H9 (cell line): ENCODE data around the gene PIK3CD. TPM values are rescaled to one million over a fixed set of nuclear protein-coding genes. Genes with fewer than 3 reads are reported as not detected.

Source experiments
- DNase-seq: peaks from one replicate; pipeline ENCODE4 v3.0.0-alpha.2; 2017
- H2AFZ ChIP-seq: one replicate; pipeline ENCODE4 v1.6.1; 2013; ENCODE audit warnings: mild to moderate bottlenecking, low read length, control low read depth, moderate library complexity
- H2AK5ac ChIP-seq: 2 replicates; pipeline ENCODE4 v1.6.1; 2013; ENCODE audit warnings: low read length, control low read depth, mixed read lengths; ENCODE audit not compliant: insufficient read length
- H2BK120ac ChIP-seq: one replicate; pipeline ENCODE4 v1.6.1; 2013; ENCODE audit warnings: low read depth, mild to moderate bottlenecking, low read length, control low read depth, inconsistent platforms; ENCODE audit not compliant: poor library complexity, severe bottlenecking
- H2BK12ac ChIP-seq: 2 replicates; pipeline ENCODE4 v1.6.1; 2013; ENCODE audit warnings: low read length, control low read depth, mixed read lengths, low read depth; ENCODE audit not compliant: insufficient read length
- H2BK15ac ChIP-seq: 2 replicates; pipeline ENCODE4 v1.6.1; 2013; ENCODE audit warnings: low read depth, low read length, control low read depth
- H2BK20ac ChIP-seq: one replicate; pipeline ENCODE4 v1.6.1; 2013; ENCODE audit warnings: low read depth, mild to moderate bottlenecking, low read length, control low read depth, inconsistent platforms; ENCODE audit not compliant: poor library complexity, severe bottlenecking
- H2BK5ac ChIP-seq: 2 replicates; pipeline ENCODE4 v1.6.1; 2013; ENCODE audit warnings: low read length, control low read depth, mixed read lengths; ENCODE audit not compliant: insufficient read length
- H3K14ac ChIP-seq: 2 replicates; pipeline ENCODE4 v1.6.1; 2013; ENCODE audit warnings: low read length, control low read depth; ENCODE audit not compliant: insufficient read depth
- H3K18ac ChIP-seq: 2 replicates; pipeline ENCODE4 v1.6.1; 2013; ENCODE audit warnings: low read depth, mild to moderate bottlenecking, mixed read lengths, low read length, control low read depth; ENCODE audit not compliant: insufficient read length
- H3K23ac ChIP-seq: 2 replicates; pipeline ENCODE4 v1.6.1; 2013; ENCODE audit warnings: low read length, control low read depth, mixed read lengths, low read depth; ENCODE audit not compliant: insufficient read length
- H3K23me2 ChIP-seq: 2 replicates; pipeline ENCODE4 v1.6.1; 2013; ENCODE audit warnings: low read depth, mild to moderate bottlenecking, mixed read lengths, low read length, control low read depth; ENCODE audit not compliant: insufficient read length, poor library complexity, severe bottlenecking
- H3K27ac ChIP-seq: 2 replicates; pipeline ENCODE4 v1.5.1; 2013; ENCODE audit warnings: low read length, control low read depth, mixed read lengths, low read depth; ENCODE audit not compliant: insufficient read length
- H3K27me3 ChIP-seq: 2 replicates; pipeline ENCODE4 v1.6.1; 2013; ENCODE audit warnings: low read length, control low read depth, inconsistent platforms; ENCODE audit not compliant: insufficient read depth
- H3K4ac ChIP-seq: 2 replicates; pipeline ENCODE4 v1.6.1; 2013; ENCODE audit warnings: low read depth, mild to moderate bottlenecking, control low read depth, inconsistent platforms, low read length, moderate library complexity
- H3K4me1 ChIP-seq: 2 replicates; pipeline ENCODE4 v1.6.1; 2013; ENCODE audit warnings: low read length, control low read depth, inconsistent platforms; ENCODE audit not compliant: insufficient read depth
- H3K4me2 ChIP-seq: 2 replicates; pipeline ENCODE4 v1.6.1; 2013; ENCODE audit warnings: low read length, control low read depth, mixed read lengths; ENCODE audit not compliant: insufficient read length, insufficient read depth
- H3K56ac ChIP-seq: 2 replicates; pipeline ENCODE4 v1.6.1; 2013; ENCODE audit warnings: low read depth, mild to moderate bottlenecking, mixed read lengths, low read length, control low read depth; ENCODE audit not compliant: insufficient read length
- H3K79me1 ChIP-seq: 2 replicates; pipeline ENCODE4 v1.6.1; 2013; ENCODE audit warnings: low read depth, mild to moderate bottlenecking, moderate library complexity, low read length, control low read depth, inconsistent platforms; ENCODE audit not compliant: insufficient read depth, poor library complexity, severe bottlenecking
- H3K79me2 ChIP-seq: 2 replicates; pipeline ENCODE4 v1.6.1; 2013; ENCODE audit warnings: low read length, control low read depth, inconsistent platforms; ENCODE audit not compliant: insufficient read depth
- H3K9ac ChIP-seq: 2 replicates; pipeline ENCODE4 v1.6.1; 2013; ENCODE audit warnings: low read length, control low read depth, mixed read lengths; ENCODE audit not compliant: insufficient read length; ENCODE audit errors: extremely low read depth
- H3K9me3 ChIP-seq: one replicate; pipeline ENCODE4 v1.6.1; 2013; ENCODE audit warnings: low read depth, low read length, inconsistent platforms; ENCODE audit not compliant: control insufficient read depth
- H3T11ph ChIP-seq: one replicate; pipeline ENCODE4 v1.6.1; 2013; ENCODE audit warnings: mild to moderate bottlenecking, low read length, control low read depth, inconsistent platforms
- H4K20me1 ChIP-seq: one replicate; pipeline ENCODE4 v1.6.1; 2013; ENCODE audit not compliant: control insufficient read depth, insufficient read length, insufficient read depth
- H4K5ac ChIP-seq: 2 replicates; pipeline ENCODE4 v1.6.1; 2013; ENCODE audit warnings: low read depth, mild to moderate bottlenecking, mixed read lengths, low read length, control low read depth; ENCODE audit not compliant: insufficient read length
- H4K8ac ChIP-seq: replicated peaks from 2 replicates; pipeline ENCODE4 v1.6.1; 2013; ENCODE audit warnings: low read length, control low read depth, mixed read lengths, low read depth; ENCODE audit not compliant: insufficient read length
- H4K91ac ChIP-seq: 2 replicates; pipeline ENCODE4 v1.6.1; 2013; ENCODE audit warnings: low read depth, mild to moderate bottlenecking, moderate library complexity, mixed read lengths, low read length, control low read depth; ENCODE audit not compliant: insufficient read length
- H3K27ac Mint-ChIP-seq, 3 experiments: 2 replicates in 2 of 3; 3 replicates in 1 of 3; pipeline ENCODE4 v1.8.0; 2020 to 2021; ENCODE audit warnings: mixed read lengths in 3 of 3, mild to moderate bottlenecking in 1 of 3, moderate library complexity in 1 of 3
- H3K27me3 Mint-ChIP-seq: 2 replicates; pipeline ENCODE4 v1.8.0; 2021; ENCODE audit warnings: low read depth, mild to moderate bottlenecking, moderate library complexity, mixed read lengths
- H3K36me3 Mint-ChIP-seq, 3 experiments: 2 replicates in 2 of 3; 3 replicates in 1 of 3; pipeline ENCODE4 v1.8.0; 2020 to 2021; ENCODE audit warnings: low read depth in 3 of 3, mixed read lengths in 3 of 3; ENCODE audit not compliant: insufficient read depth in 1 of 3
- H3K4me1 Mint-ChIP-seq, 2 experiments: 2 replicates each; pipeline ENCODE4 v1.8.0; 2020; ENCODE audit warnings: mixed read lengths in 2 of 2
- H3K4me3 Mint-ChIP-seq, 2 experiments: 2 replicates in 1 of 2; 3 replicates in 1 of 2; pipeline ENCODE4 v1.8.0; 2020 to 2021; ENCODE audit warnings: mild to moderate bottlenecking in 2 of 2, mixed read lengths in 2 of 2, moderate library complexity in 1 of 2
- H3K9me3 Mint-ChIP-seq, 2 experiments: 2 replicates in 1 of 2; 3 replicates in 1 of 2; pipeline ENCODE4 v1.8.0; 2020; ENCODE audit warnings: mild to moderate bottlenecking in 2 of 2, mixed read lengths in 2 of 2, moderate library complexity in 1 of 2
- WGBS: extraction: QIAGEN DNeasy Blood & Tissue Kit; methylation state at CpG from one replicate; pipeline ENCODE4 v1.1.7; 2013; ENCODE audit warnings: missing lambda C conversion rate, low lambda C conversion rate, mixed read lengths; ENCODE audit not compliant: insufficient read length; ENCODE audit errors: extremely low coverage; 5-methylcytosine and 5-hydroxymethylcytosine counted together
- total RNA-seq: library from RNA; stranded (reverse); gene quantifications from 2 replicates; pipeline ENCODE4 v1.2.1, GENCODE V29; 2021
- TF ChIP-seq, protein P1 (sequence below): fragments of 200-600 bp; sonication (generic); conservative IDR thresholded peaks from 3 replicates; pipeline ENCODE4 v1.8.0; 2021; ENCODE audit warnings: antibody characterized with exemption, mild to moderate bottlenecking

The PIK3CD gene
- total RNA-seq, 1 experiment from 2014 or later = 10.0 TPM

DNA sequence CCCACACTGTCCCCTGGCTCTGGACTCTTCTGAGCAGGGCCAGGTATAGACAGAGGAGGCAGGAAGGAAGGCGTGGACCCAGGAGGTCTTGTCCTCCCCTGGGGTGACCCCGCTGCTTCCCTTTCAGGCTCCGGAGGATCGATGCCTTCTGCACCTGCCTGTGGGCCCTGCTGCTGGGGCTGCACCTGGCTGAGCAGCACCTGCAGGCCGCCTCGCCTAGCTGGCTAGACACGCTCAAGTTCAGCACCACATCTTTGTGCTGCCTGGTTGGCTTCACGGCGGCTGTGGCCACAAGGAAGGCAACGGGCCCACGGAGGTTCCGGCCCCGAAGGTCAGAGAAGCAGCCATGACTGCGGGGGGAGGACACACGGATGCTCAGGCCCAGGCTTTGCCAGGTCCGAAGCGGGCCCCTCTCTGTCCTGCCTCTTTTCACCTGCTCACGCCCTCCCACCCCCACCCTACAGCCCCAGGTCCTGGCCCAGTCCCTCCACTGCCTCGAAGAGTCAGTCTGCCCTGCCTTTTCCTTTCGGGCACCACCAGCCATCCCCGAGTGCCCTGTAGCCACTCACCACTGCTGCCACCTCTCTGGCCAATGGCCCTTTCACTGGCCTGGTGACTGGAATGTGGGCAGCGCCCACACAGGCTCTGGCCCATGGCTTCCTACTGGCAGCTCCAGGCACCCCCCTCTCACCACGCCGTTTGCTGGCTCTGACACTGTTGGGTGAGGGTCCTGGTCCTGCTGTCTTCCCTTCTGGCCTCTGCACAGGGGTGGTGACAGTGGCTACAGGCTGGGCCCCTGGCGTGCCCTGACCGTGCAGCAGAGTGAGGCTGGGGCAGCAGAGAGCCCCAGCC lies 49.4 kb upstream of the PIK3CD start:
- H2AFZ ChIP-seq = no peak overlapping the region
- no peaks in the 10 kb centered on the region for H3K27me3 ChIP-seq
- Mint-ChIP-seq H3K4me3 (no peak overlapping the region), H3K9me3 (no peaks in the 10 kb centered on the region), H3K36me3 (peaks cover 9 to 45% (median 44%) of the 10 kb centered on the region in 3 experiments; a peak in 6 of 7 replicates), H3K27me3 (no peaks in the 10 kb centered on the region), H3K27ac (no peak overlapping the region), H3K4me1 (no peaks in the 10 kb centered on the region)
- no peak overlapping the region for H3K23ac ChIP-seq
- no peak overlapping the region for H4K5ac ChIP-seq
- no peaks in the 10 kb centered on the region for H3K4me1 ChIP-seq
- H2BK120ac ChIP-seq = no peak overlapping the region
- no peak overlapping the region for H2BK20ac ChIP-seq
- H3K18ac ChIP-seq = no peak overlapping the region
- no peak overlapping the region for H2BK15ac ChIP-seq
- WGBS = no CpG with 5 or more reads among the region's 26 CpGs
- no peak overlapping the region for H3T11ph ChIP-seq
- H3K23me2 ChIP-seq = no peaks in the 10 kb centered on the region
- no peak overlapping the region for H2AK5ac ChIP-seq
- TF ChIP-seq, protein P1, sequence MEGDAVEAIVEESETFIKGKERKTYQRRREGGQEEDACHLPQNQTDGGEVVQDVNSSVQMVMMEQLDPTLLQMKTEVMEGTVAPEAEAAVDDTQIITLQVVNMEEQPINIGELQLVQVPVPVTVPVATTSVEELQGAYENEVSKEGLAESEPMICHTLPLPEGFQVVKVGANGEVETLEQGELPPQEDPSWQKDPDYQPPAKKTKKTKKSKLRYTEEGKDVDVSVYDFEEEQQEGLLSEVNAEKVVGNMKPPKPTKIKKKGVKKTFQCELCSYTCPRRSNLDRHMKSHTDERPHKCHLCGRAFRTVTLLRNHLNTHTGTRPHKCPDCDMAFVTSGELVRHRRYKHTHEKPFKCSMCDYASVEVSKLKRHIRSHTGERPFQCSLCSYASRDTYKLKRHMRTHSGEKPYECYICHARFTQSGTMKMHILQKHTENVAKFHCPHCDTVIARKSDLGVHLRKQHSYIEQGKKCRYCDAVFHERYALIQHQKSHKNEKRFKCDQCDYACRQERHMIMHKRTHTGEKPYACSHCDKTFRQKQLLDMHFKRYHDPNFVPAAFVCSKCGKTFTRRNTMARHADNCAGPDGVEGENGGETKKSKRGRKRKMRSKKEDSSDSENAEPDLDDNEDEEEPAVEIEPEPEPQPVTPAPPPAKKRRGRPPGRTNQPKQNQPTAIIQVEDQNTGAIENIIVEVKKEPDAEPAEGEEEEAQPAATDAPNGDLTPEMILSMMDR = no peak
- no peak for DNase-seq
- H3K27ac ChIP-seq = no peak overlapping the region
- no peaks in the 10 kb centered on the region for H4K20me1 ChIP-seq
- H3K14ac ChIP-seq = no peak overlapping the region
- no peaks in the 10 kb centered on the region for H3K9me3 ChIP-seq
- no peak overlapping the region for H3K56ac ChIP-seq
- H4K91ac ChIP-seq = no peak overlapping the region
- no peak overlapping the region for H3K9ac ChIP-seq
- H3K79me1 ChIP-seq = no peaks in the 10 kb centered on the region
- no peak overlapping the region for H3K4me2 ChIP-seq
- H3K4ac ChIP-seq = no peak overlapping the region
- no peaks in the 10 kb centered on the region for H3K79me2 ChIP-seq
- H2BK12ac ChIP-seq = no peak overlapping the region
- H2BK5ac ChIP-seq = no peak overlapping the region
- no peak overlapping the region for H4K8ac ChIP-seq
